NCI-H1694 treated with DMSO at 0.1 percent for 48 hours (cell line): Measurements from ENCODE around the gene PRDM4.
"Not testable (repeated sequence)": the region's sequence is repeated elsewhere in the genome, so short reads cannot be mapped to it uniquely, and the experiment has no call there.

Source experiments
- DNase-seq: peaks from one replicate; lab custom pipeline; 2025; lab: John Stamatoyannopoulos, UW

PRDM4 gene

DNA sequence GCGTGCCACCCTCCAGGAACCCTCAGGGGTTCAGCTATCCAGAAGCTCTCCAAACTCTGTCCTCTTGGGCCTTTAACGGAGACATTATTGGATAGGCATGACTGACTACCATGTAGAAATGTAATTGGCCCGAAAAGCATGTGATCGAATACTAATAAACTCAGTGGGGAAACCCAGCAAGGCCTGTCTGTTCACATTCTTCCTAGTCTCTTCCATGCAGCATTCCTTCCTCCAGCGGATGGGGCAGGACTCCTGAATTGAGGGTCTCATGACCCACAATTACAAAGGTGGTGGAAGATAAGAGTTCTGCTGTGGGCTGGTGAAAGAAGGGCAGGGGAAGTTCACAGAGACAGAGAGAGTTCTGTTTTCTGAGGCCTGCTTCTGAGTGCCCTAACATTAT is 6.5 kb upstream of the PRDM4 start:
- no peak for DNase-seq

DNA sequence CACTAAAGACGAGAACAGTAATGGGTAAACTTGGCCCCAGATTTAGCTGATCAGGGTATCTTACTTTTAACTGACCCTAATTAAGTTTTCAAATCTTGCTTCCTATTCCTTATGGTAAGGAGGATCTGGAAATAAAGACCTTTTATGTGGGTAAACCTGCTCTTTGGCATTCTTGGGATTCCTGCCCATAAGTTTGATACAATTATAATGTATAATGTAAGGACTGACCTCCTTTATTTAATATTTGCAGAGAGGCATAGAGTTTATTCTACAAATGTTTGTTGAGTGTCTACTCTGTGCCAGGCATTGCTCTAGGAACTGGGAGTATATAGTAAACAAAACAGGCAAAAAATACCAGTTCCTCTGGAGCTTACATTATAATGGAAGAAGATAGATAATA is 4.4 kb upstream of the PRDM4 start:
- DNase-seq, result no peak

DNA sequence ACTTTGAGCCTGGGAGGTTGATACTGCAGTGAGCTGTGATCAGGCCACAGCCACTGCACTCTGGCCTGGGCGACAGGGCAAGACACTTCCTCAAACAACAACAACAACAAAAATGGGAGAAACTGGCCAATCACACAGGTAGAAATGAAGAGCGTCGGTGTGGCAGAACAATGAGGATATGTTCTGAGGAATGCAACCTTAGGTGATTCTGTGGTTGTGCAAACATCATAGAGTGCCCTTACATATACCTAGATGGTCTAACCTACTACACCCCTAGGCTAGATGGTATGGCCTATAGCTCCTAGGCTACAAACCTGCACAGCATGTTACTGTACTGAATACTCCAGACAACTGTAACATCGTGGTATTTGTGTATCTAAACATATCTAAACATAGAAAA is 3.7 kb upstream of the PRDM4 start:
- DNase-seq, result no peak

DNA sequence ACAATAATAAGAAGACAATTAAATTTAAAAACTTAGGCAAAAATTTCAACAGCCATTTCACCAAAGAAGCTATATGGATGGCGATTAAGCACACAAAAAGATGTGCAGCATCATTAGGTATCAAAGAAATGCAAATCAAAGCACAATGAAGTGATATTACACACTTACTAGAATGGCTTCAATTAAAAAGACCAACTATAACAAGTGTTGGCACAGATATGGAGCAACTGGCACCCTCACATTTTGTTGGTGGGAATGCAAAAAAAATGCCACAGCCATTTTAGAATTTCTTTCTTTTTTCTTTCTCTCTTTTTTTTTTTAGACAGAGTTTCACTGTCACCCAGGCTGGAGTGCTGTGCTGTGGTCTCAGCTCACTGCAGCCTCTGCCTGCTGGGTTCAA is 1.9 kb upstream of the PRDM4 start:
- no peak for DNase-seq

DNA sequence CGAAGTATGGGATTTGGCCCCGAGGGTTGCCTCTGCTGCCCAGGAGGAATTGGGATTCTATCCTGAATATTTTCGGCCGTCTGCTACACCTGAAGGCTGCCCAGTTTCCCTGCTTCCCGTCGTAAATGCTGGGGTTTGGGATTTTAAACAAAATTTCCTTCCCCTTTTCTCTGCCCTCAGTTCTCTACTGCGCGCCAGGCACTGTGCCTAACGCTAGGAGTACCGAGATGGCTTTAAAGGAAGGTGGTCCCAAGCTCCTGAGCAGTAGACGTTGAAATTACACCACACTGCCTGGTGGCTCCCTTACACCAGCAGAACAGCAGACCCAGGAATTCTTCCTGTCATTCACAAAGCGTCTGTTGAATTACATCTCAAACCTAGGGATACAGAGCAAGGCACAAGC is 566 bp upstream of the PRDM4 start:
- no peak for DNase-seq

DNA sequence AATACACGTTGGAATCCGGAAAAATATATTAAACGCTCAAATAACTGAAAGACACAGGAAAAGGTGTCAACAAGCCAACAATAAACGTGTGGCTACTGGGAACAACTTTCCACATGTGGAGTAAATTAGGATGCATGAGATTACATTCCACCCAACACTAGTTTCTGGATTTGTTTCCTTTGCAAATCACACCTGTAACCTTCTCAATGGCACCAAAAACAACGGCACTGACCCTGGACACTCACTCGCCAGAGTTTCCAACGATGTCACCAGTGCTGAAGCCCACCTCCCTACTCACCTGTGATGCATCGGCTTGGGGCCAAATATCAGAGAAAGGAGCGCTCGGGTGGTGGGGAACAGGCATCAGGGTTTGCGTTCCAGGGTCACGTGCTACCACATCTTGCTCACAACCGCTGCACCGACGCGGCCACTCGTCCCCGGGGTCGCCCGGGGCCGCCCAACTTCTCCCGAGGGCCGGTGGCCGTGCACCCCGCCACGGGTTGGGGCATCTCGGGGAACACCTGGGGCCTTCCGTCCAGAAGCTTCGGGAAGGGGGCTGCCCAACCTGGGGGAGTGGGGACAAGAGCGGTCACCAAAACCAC is 629 bp downstream of the PRDM4 start:
- no peak for DNase-seq

DNA sequence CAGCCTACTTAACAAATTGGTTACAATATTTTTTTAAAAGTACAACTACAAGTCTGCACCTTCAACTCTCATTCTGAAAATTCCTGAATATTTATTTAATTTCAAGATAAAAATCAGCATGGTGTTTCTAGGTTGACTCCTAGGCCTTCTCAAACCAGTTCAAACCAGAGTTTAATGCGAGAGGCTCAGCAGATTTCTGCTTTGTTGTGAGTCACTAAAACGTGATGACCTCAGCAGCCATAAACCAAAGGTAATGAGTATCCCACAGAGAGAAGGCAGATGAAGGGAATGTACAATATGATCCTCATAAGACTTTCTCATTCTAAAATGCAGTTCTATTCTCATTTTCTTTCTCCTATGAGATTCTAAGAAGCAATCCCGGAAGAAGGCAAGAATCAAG is 1.5 kb downstream of the PRDM4 start:
- DNase-seq, result no peak

DNA sequence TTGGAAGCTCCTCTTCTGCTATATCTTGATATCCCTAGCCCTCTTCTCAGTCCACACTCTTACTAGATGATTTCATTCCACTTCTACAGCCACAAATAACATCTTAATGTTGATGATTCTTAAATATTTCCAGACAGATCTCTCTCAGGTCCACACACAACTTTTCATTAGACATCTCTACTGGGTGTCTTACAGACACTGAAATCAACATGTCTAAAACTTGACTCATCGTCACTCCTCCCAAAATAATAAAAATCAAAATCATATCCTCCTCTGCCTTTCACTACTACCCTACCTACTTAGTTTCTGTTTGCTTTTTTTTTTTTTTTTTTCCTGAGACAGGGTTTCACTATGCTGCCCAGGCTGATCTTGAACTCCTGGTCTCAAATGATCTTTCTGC is 11.9 kb downstream of the PRDM4 start:
- no peak for DNase-seq

DNA sequence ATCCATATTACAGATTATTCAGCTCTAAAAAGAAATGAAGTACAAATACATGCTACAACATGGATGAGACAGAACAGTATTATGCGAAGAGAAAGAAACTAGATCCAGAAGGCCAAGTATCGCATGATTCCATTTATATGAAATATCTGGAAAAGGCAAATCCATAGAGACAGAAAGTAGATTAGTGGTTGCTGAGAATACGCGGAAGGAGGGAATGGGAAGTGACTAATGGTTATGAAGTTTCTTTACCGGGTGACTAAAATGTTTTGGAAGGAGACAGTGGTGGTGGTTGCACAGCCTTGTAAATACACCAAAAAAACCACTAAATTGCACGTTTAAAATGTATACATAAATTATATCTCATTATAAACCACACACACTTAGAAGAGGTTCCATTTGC is 12.5 kb downstream of the PRDM4 start:
- DNase-seq, result no peak

DNA sequence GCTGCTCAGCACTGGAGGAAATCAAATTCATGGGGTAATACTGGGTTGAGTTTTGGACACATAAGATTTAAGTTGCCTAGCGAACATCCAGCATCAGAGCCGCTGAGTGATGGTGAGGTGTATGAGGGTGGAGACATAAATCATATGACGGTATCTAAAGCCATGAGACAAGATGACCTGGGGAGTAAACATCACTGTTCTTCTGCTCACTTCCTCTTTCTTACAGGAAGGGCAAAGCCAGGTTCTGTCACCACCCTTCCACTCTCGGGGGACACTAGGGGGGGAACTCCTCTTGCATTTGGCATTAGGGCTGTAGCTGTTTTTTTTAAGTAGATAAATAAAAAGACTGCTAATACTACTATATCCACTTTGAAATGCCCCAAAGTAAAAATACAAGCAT is 24.0 kb downstream of the PRDM4 start:
- no peak for DNase-seq

DNA sequence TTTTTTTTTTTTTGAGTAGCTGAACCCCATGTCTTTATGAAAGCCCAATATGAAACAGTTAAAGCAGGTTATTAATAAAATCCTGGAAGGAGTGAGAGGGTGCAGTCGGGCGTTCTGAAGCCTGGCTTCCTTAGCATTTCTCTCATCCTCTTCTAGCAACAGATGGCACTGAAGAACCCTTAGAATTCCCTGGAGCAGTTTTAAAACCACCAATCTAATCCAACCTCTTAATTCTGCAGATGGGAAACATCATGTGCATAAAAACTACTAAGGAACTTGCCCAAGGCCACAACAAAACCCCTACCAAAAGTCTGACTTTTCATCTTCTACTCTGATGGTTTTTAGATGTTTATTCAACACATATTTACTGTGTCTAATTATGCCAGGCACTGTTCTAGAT is 25.2 kb downstream of the PRDM4 start:
- DNase-seq, result no peak

DNA sequence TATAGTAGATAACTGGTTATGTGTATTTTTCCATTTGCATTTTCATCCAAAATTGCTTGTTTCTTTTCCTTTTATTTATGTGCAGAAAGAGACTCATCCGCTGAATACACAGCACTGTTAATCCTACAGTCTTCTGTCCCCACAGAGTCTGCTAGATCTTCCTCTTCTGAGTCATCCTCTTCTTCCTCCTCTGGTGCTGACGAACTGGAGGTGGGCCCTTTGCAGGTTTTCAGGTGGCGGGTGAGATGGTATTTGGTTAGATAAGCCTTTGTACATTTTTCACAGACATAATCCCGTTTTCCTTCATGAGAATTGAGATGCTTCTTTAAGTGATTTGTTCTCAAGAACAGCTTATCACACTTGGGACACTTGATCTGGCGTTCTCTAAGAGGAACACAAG is 26.8 kb downstream of the PRDM4 start:
- no peak for DNase-seq

DNA sequence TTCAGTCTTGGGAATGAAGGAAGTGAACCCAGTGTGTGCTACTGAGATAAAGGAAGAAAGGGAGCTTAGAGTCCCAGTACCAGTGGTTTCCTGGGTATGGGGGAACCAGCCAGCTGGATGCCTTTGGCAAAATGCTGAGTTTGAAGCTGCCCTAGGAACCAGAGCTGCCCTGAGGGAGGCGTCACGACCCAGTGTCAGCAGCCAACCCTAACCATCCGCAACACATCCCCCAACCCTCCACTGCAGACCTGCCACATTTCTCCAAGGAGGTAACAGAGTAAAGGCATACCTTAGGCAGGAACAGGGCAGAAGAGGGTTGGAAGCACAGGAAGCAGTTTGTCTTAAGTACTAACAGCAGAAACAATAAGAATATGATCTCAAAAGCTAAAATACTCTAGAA is 28.6 kb downstream of the PRDM4 start:
- no peak for DNase-seq

DNA sequence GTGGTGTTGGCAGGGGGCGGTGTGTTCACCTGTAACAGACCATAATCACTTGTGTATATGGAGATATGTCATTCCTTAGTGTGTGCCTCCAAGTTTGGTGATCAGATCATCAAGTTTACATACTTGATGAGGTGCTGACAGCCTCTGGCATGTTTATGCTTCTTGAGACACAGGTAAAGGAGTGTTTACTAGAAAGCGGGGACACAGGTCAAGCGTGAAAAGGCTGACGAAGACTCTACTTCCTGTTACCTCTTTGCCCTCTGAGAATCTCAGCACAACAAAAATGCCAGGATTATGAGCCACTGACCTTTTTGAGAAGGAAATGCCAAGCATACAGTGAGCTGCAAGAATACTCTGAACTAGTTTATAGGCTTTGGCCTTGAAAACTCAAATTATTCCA is 29.6 kb downstream of the PRDM4 start:
- no peak for DNase-seq

DNA sequence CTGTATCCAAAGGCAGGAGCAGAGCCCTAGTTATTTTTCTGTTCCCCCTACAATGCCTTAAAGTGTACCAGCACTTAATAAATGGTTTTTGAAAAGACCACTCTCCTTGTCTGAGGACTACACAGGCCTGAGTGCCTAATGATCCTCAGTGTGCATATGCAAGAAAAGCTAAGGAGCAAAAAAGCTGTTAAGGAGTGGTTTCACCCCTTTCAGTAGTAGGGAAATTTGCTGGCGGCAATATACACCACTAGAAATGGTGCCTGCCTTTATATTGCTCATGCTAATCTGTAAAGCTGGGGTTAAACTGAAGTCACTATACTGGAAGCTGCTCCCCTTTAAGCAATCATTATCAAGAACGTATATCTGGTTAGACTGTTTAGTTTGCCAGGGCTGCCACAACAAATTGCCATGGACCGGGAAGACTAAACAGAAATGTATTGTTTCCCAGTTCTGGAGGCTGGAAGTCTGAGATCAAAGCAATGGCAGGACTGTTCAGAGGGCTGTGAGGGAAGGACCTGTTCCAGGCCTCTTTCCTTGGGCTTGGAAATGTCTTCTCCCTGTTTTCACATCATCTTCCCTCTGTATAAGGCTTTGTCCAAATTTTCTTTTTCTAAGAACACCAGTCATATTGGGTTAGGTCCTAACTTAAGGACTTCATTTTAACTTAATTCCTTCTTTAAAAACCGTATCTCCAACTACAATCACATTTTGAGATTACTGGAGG is 30.2 kb downstream of the PRDM4 start:
- no peak for DNase-seq

DNA sequence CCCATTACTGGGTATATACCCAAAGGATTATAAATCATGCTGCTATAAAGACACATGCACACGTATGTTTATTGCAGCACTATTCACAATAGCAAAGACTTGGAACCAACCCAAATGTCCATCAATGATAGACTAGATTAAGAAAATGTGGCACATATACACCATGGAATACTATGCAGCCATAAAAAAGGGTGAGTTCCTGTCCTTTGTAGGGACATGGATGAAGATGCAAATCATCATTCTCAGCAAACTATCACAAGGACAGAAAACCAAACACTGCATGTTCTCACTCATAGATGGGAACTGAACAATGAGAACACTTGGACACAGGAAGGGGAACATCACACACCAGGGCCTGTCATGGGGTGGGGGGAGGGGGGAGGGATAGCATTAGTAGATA is 33.2 kb downstream of the PRDM4 start:
- not testable (repeated sequence) for DNase-seq

DNA sequence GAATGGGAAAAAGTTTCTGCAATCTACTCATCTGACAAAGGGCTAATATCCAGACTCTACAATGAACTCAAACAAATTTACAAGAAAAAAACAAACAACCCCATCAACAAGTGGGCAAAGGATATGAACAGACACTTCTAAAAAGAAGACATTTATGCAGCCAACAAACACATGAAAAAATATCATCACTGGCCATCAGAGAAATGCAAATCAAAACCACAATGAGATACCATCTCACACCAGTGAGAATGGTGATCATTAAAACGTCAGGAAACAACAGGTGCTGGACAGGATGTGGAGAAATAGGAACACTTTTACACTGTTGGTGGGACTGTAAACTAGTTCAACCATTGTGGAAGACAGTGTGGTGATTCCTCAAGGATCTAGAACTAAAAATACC is 33.6 kb downstream of the PRDM4 start:
- DNase-seq, result not testable (repeated sequence)

DNA sequence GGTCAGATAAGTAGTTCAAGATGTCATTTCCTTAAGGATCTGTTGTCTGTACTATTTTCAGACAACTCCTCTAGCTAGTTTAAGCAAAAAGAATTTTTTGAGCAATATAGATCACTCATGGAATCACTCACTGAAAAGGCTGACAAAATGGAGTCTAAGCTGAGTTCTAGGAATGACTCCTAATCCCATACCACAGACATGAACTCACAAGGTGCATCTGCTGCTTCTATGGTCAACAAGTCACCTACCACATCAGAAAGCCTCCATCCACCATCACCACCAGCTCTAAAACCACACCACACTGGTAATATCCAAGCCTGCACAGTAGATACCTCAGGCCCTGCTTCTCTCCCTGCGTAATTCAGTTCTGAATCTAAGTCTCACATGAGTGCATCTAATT is 42.3 kb downstream of the PRDM4 start:
- no peak for DNase-seq

DNA sequence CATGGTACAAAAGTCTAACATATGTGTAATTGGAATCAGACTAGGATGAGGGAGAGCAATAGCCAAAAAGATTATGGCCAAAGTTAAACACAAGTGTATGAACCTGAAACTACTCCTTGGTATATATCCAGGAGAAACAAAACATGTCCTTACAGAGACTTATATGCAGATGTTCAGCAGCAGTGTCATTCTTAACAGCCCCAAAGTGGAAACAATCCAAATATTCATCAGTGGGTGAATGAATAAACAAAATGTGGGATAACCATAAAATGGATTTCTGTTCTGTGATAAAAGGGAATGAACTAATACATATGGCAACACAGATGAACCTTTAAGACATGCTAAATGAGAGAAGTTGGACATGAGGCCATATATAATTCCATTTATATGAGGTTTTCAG is 45.2 kb downstream of the PRDM4 start:
- no peak for DNase-seq

DNA sequence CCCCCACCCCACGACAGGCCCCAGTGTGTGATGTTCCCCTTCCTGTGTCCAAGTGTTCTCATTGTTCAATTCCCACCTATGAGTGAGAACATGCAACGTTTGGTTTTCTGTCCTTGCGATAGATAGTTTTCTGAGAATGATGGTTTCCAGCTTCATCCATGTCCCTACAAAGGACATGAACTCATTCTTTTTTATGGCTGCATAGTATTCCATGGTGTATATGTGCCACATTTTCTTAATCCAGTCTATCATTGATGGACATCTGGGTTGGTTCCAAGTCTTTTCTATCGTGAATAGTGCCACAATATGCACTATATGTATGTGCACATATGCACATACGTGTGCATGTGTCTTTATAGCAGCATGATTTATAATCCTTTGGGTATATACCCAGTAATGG is 55.4 kb downstream of the PRDM4 start:
- not testable (repeated sequence) for DNase-seq

DNA sequence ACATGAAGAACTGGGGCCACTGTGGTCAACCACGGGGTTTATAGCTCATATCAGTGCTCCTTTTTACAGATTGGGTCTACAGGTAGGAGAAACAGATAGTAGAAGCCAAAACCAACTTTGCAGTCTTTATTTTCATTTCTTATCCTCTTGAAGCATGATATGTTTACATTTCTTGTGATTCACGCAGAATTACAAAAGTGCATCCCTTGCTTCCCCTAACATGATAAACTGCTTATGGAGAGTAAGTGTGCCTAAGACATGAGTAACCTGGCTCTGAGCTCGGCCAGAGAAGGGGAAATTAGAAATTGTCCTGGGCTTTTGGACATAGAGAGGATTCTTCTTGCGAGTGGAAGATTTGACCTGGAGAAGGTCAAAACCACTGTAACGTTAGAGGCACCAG is 56.9 kb downstream of the PRDM4 start:
- no peak for DNase-seq

DNA sequence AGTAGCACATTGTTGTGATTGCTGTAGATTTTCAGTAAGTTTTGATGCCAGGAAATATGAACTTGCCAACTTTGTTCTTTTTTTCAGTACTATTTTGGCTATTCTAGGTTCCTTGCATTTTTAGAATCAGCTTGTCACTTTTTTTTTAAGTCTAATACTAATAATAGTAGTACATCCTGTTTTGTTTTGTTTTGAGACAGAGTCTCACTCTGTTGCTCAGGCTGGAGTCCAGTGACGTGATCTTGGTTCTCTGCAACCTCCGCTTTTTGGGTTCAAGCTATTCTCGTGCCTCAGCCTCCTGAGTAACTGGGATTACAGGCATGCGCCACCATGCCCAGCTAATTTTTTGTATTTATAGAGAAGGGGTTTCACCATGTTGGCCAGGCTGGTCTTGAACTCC is 58.8 kb downstream of the PRDM4 start:
- no peak for DNase-seq

DNA sequence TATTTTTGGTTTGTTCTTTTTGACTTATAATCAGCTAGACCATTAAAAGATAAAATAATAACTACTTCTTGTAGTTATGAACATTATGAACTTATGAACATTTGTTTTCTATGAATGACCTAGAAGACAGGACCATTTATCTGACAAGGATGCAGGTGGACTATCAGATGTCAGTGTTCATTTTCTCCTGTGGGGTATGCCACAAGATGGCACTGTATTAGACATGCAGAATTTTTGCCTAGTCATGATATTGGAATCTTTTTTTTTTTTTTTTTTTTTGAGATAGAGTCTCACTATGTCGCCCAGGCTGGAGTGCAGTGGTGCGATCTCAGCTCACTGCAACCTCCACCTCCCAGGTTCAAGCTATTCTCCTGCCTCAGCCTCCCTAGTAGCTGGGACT is 65.2 kb downstream of the PRDM4 start:
- not testable (repeated sequence) for DNase-seq
